GM19463 (cell line): ENCODE results near the gene GTPBP1.

ENCODE experiments used
- ATAC-seq: cut with Tn5 transposase; IDR thresholded peaks from one replicate; pipeline ENCODE4 v1.9.1; 2021; ENCODE audit warnings: mild to moderate bottlenecking, moderate library complexity; ENCODE audit not compliant: unreplicated experiment

The GTPBP1 gene

DNA sequence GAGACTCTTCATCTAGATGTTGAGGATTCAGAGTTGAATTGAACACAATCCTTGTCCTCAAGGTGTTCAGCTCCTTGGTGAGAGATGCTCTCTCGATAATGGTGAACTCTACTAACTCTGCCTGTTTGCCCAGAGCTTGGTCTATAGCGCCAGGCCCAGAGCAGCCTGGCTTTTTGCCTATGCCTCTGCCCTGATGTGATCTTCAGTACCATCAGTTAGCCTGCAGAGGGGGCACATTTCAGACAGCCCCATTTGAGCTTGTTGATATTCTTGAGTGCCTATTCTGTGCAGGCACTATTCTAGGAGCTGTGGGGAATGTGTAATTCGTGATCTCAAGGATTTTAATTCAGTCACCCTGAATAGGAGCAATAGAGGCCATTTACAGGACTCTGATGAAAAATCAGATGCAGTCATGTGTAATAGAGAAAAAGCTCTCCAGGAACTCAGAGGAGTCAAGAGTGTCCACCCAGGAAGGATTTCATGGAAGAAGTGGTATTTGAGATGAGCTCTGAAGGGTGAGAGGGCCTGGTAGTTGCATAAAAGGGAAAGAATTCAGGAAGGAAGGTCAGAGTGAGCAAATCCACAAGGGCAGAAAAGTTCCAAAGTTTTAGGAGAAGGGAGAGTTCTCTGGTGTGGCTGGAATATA is 19.3 kb downstream of the GTPBP1 start:
- ATAC-seq = no peak

- ATAC-seq = no peak
Measured at GRCh38 chr22:38725900-38726655, 20.3 kb downstream of the GTPBP1 start.

- no peak for ATAC-seq
Measured at GRCh38 chr22:38727123-38727522, 21.4 kb downstream of the GTPBP1 start.

- ATAC-seq = no peak
Measured at GRCh38 chr22:38727530-38728451, 22.0 kb downstream of the GTPBP1 start.

DNA sequence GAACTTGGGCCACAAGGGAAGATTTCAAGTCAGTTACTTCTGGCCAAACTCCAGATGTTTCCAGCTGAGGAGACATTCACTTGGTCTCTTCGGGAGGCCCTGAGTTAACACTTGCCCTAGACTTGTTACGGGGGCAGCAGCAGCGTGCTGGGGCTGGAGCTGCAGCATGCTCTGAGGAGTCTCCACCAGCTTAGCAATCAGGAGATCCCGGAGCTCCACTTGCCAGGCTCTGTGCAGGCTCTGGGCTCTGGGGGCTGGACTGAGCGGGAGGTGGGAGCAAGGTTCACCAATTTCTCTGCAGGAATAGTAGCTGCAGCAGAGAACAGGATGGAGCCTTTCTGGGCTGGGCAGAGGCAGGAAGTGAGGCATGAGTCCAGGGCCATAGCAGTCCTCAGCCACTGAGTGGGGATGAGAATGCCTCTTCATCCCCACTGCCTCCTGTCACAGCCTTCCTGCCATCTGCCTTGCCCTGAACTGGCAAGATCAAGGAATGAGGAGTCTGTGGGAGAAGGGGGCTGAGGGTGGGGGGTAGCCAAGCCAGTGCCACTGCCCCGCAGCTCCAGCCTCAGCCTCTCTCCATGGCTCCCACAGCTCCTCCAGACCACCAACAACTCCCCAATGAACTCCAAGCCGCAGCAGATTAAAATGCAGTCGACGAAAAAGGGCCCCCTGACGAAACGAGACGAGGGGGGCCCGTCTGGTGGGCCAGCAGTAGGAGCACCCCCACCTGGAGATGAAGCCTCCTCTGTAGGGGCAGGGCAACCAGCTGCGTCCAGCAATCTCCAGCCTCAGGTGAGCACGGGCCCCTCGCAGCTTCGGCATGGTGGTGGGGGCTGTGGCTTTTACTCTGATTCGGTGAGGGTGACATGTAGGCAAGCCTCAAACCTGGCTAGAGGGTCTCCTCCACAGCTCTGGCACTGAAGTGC is 23.4 kb downstream of the GTPBP1 start:
- no peak for ATAC-seq

DNA sequence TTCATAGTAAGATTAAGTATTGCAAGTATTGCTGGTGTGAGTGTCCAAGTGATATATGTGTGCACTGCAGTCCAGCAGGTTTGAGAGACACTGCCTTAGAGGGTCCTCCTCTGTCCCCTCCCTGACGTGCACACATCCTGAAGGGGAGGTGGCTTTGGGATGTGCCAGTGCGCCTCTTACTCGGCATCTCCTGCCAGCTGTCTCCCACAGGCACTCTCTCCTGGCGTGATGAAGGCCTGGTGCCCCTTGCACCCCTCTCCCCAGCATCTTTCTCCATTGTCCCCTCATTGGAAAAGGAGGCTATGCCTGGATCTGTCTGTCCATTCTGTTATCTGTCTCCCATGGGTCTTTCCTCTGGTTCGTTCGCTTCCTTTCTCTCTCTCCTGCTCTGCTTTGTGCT is 24.2 kb downstream of the GTPBP1 start:
- ATAC-seq = no peak

DNA sequence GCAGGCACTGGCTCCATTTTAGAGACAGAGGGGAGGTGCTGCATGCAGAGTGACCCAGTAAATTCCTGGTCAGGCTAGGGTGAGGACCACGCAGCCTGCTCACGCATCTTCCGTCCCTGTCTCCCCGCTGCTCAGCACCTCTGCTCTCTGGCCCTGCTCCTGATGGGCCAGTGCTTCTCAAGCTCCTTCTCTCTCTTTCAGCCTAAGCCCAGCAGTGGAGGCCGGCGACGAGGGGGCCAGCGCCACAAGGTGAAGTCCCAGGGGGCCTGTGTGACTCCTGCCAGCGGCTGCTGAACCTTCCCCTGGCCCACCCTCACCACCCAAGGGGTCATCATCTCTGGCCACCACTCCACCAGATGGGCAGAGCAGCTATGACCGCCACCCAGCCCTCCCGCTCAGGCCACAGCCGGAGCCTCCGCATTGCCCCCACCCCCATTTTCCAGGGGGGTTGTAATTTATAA is 24.7 kb downstream of the GTPBP1 start:
- ATAC-seq = no peak

DNA sequence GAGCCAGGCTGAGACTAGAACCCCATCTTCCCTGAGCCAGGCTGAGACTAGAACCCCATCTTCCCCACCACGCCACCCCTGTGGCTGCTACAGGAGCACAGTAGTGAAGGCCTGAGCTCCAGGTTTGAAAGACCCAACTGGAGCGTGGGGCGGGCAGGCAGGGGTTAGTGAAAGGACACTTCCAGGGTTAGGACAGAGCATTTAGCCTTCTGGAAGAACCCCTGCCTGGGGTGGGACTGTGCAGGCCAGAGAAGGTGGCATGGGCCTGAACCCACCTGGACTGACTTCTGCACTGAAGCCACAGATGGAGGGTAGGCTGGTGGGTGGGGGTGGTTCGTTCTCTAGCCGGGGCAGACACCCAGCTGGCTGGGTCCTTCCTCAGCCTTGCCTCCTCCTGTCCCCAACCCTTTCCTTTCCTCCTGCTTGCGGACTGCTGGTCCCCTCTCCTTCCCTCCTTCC is 26.0 kb downstream of the GTPBP1 start:
- ATAC-seq = no peak

- ATAC-seq = no peak
Measured at GRCh38 chr22:38732251-38732815, 26.6 kb downstream of the GTPBP1 start.

- ATAC-seq = no peak
Measured at GRCh38 chr22:38733329-38733723, 27.6 kb downstream of the GTPBP1 start.

DNA sequence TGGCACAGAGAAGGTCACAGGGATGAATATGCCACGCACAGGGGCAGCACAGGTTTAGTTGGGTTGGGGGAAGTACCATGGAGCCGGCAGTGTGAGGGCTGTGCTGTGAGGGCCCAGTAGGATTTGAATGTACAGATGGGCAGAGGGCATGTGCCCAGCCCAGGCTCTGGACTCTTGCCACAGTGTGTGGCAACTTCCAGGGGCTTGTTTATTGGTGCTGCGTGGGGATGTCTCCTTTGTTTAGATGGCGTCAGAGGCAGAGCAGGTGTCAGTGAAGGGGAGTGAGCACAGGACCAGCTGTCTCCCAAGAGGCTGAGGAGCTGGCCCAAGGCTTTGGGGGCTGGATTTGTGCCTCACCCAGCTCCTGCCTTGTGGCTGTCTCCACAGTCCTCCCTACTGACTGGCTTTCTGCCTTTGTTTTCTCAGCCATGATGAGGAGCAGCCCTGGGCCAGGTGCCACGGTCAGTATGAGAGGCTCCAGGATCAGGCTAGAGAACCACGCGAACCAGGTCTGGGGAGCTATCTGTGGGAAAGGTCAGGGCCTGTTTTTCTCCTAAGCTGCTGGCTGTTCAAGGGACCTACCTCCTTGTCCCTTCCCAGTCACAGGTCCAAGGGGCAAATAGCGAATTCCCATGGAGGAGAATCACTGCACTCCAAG is 28.1 kb downstream of the GTPBP1 start:
- ATAC-seq = no peak

GRCh38 chr22:38734421-38735100 is 28.8 kb downstream of the GTPBP1 start:
- no peak for ATAC-seq

GRCh38 chr22:38735126-38735464 is 29.4 kb downstream of the GTPBP1 start:
- no peak for ATAC-seq

DNA sequence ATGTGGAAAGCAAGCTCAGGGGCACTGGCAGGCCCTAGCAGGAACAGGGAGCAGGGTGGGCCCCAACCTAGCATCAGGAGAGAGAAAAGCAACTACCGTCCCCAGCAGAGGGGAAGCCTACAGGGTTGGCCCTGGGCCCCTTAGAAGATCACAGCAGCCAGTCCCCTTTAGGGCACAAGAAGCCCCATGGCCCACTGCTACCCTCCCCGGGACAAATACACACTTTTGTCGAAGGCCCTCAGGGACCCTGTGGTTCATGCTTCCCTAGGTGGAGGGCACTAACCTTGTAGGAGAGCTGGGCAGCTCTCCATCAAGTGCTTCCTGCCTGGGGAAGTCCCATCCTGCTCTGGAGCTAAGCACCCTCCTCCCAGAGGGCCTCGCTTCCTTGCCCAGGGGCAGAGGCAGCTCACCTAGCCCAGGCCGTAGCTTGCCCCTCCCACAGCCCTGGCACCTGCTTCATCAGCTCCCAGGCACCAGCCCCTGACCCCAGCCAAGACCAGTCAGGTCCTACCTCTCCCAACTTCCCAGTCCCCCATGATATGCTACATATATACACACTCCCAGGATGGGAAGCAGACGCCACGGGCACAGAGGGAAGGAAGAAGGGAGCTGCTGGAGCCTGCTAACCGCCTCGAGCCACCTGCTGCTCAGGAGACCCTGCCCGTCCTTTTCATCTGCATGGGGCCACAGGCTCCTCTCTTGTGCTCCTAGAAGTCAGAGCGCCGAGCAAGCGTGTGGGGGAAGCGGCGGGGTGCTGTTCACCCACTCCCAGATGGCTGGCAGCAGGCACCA is 29.9 kb downstream of the GTPBP1 start:
- no peak for ATAC-seq

DNA sequence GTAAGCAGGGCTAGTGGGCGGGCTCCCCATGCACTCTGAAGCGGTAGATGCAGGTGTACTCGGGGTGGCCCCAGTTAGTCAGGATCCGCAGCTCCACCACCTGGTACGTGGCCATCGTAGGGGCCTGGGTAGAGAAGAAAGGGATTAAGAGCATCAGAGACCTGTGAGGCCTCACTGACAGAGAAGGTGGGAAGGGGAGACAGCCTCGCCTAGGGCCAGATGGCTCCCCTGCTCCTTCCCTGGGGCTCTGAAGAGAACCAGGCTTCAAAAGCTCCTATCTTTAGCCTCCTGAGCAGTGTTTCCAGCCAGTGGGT is 30.5 kb downstream of the GTPBP1 start:
- no peak for ATAC-seq

DNA sequence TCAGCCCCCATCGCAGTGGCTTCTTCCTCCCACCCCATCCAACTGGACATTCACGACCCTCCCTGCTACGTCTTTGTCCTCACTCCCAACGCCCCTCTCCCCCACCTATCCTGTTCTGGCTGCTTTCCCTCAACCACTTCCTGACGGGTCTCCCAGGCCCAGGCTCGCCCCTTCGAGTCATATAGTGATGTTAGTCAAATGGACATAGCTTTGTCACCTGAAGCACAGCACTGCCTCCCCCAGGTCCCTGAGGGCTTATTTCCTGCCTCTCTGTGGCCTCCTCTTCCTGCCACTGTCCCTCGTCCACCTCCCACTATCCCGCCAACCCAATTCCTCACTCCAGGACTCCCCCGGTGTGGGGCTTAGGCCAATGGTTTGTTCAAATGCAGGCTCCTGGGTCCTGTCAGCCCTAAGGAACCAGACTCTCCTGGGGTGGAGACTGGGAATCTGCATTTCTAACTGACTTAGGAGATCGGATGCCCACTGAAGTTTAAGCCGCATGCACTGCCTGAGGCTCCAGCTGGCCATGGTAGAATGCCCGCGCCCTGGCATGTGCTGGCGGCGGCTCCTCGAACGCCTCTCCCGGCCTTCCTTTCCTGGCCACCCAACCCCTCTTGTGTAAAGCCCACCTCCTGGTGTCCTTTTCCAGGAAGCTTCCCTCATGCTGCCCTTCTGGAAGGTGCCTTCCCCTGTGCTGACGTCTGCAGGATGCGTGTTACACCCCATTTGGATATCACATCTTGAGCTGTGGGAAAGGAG is 31.7 kb downstream of the GTPBP1 start:
- no peak for ATAC-seq

GRCh38 chr22:38738475-38739070 is 32.8 kb downstream of the GTPBP1 start:
- no peak for ATAC-seq
